GM19455 (cell line): Measurements from ENCODE around the gene CTNNA3.

Experiments
- ATAC-seq: cut with Tn5 transposase; IDR thresholded peaks from one replicate; pipeline ENCODE4 v1.9.1; 2021; ENCODE audit not compliant: unreplicated experiment

CTNNA3 gene

GRCh38 chr10:66714741-66715140, 981.3 kb downstream of the CTNNA3 start:
- no peak for ATAC-seq

- ATAC-seq: no peak
These were observed 982.6 kb downstream of the CTNNA3 start for GRCh38 chr10:66713387-66713786.

GRCh38 chr10:66698069-66698468, 997.9 kb downstream of the CTNNA3 start:
- no peak for ATAC-seq

- no peak for ATAC-seq
These were observed 1000.9 kb downstream of the CTNNA3 start for GRCh38 chr10:66695046-66695445.

- ATAC-seq: no peak
These were observed 1011.4 kb downstream of the CTNNA3 start for GRCh38 chr10:66684581-66684980.

- no peak for ATAC-seq
These were observed 1015.1 kb downstream of the CTNNA3 start for GRCh38 chr10:66680886-66681285.

GRCh38 chr10:66678521-66678920, 1017.5 kb downstream of the CTNNA3 start:
- no peak for ATAC-seq

- no peak for ATAC-seq
These were observed 1022.9 kb downstream of the CTNNA3 start for GRCh38 chr10:66673071-66673470.

- ATAC-seq: no peak
These were observed 1024.4 kb downstream of the CTNNA3 start for GRCh38 chr10:66671562-66671961.

- no peak for ATAC-seq
These were observed 1024.9 kb downstream of the CTNNA3 start for GRCh38 chr10:66671064-66671463.

GRCh38 chr10:66656499-66656898, 1039.5 kb downstream of the CTNNA3 start:
- ATAC-seq: no peak

GRCh38 chr10:66654861-66655260, 1041.1 kb downstream of the CTNNA3 start:
- ATAC-seq: no peak

- ATAC-seq: no peak
These were observed 1044.5 kb downstream of the CTNNA3 start for GRCh38 chr10:66651308-66652082.

- no peak for ATAC-seq
These were observed 1046.4 kb downstream of the CTNNA3 start for GRCh38 chr10:66649626-66650025.

GRCh38 chr10:66642217-66642616, 1053.8 kb downstream of the CTNNA3 start:
- no peak for ATAC-seq

GRCh38 chr10:66639371-66639770, 1056.6 kb downstream of the CTNNA3 start:
- no peak for ATAC-seq

- no peak for ATAC-seq
These were observed 1058.5 kb downstream of the CTNNA3 start for GRCh38 chr10:66637273-66638036.

- ATAC-seq: no peak
These were observed 1066.0 kb downstream of the CTNNA3 start for GRCh38 chr10:66629996-66630395.

- no peak for ATAC-seq
These were observed 1068.8 kb downstream of the CTNNA3 start for GRCh38 chr10:66627156-66627555.

- no peak for ATAC-seq
These were observed 1070.0 kb downstream of the CTNNA3 start for GRCh38 chr10:66625709-66626590.

- ATAC-seq: no peak
These were observed 1073.9 kb downstream of the CTNNA3 start for GRCh38 chr10:66622050-66622449.
